Body of pancreas (tissue), 4 donors: Measurements from ENCODE around the gene TTLL5.

Source experiments
- CTCF ChIP-seq, 7 experiments: fragments of 450-650 bp in 4 of 7; fragments of 200-600 bp in 3 of 7; sonication (generic) in 3 of 7; IDR thresholded peaks; one replicate each; pipeline ENCODE4 v1.5.1; 2016 to 2019; ENCODE audit warnings: antibody characterized with exemption in 7 of 7
- POLR2A ChIP-seq, 3 donors: fragments of 450-650 bp; IDR thresholded peaks; one replicate each; pipeline ENCODE4 v1.6.1; 2016; ENCODE audit warnings: antibody characterized with exemption in 3 of 3, mild to moderate bottlenecking in 2 of 3

- no peak for TF ChIP-seq CTCF (IDR thresholded peaks at IDR 0.05)
- no peak for TF ChIP-seq POLR2A (IDR thresholded peaks at IDR 0.05)
These were observed 341.3 kb downstream of the TTLL5 start for GRCh38 chr14:76002383-76002782.
